Embryonic facial prominence (tissue), 1 donor: ENCODE data around the gene ARHGAP30.

Experiments used
- DNase-seq: peaks from one replicate; pipeline ENCODE4 v3.0.0-alpha.2; 2016; ENCODE audit errors: extremely low spot score

ARHGAP30 gene

GRCh38 chr1:161013131-161013487 is 56.6 kb downstream of the ARHGAP30 start:
- no peak for DNase-seq

GRCh38 chr1:161012420-161012819 is 57.3 kb downstream of the ARHGAP30 start:
- no peak for DNase-seq

GRCh38 chr1:161009602-161010211 is 60.0 kb downstream of the ARHGAP30 start:
- no peak for DNase-seq

- no peak for DNase-seq
These were observed 60.7 kb downstream of the ARHGAP30 start for GRCh38 chr1:161008869-161009510.

- no peak for DNase-seq
These were observed 62.3 kb downstream of the ARHGAP30 start for GRCh38 chr1:161007369-161007768.

GRCh38 chr1:161006563-161006962 is 63.1 kb downstream of the ARHGAP30 start:
- no peak for DNase-seq

- DNase-seq = no peak
These were observed 68.2 kb downstream of the ARHGAP30 start for GRCh38 chr1:161001525-161001924.

GRCh38 chr1:161000736-161001480 is 68.8 kb downstream of the ARHGAP30 start:
- DNase-seq = no peak

GRCh38 chr1:160999376-160999775 is 70.3 kb downstream of the ARHGAP30 start:
- no peak for DNase-seq

- DNase-seq = no peak
These were observed 72.2 kb downstream of the ARHGAP30 start for GRCh38 chr1:160997323-160998038.
